GM12874 (cell line): ENCODE results near the gene EPG5.

Experiments used
- CTCF ChIP-seq: IDR thresholded peaks from 2 replicates; pipeline ENCODE4 v1.5.1; 2011; ENCODE audit warnings: low read depth, mild to moderate bottlenecking, control low read depth, low read length, moderate library complexity; ENCODE audit not compliant: insufficient read depth

Gene EPG5

DNA sequence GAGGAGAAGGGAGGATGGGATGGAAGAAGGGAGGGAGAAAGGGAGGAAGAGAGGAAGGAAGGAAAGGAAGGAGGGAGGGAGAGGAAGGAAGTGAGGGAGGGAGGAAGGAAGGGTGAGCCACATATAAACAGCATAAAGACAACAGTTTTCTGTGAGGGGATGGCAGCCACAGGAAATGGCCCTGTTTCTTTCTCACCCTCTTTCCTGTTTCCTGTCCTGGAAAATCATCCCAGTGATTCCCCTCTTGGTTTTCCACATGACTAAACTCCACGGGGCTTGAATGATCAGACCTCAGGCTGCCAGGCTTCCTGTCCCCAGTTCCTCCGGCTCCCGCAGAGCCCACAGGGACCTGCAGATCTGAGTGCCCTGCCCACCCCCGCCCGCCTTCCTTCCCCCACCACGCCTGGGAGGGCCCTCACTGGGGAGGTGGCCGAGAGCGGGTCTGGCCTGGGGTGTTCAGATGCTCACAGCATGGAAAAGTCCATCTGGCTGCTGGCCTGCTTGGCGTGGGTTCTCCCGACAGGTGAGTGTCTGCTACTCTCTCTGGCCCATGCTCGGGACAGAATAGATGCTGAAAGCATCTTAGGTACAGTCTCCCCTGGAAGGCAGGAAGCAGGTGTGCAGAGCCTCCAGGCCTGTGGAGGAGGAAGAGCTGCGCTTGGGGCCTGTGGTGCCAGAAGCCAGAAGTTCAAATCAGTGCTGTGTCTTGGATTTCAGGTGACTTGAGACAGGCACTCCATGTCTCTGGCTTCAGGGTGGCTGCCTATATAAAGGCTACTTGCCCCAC is 141.7 kb downstream of the EPG5 start, which contains the start of gene SIGLEC15:
Gene SIGLEC15, plus strand, starts transcription at position 418 of the 787 bp plus-strand sequence. Its CDS starts 54 bp downstream, at position 472.
- no peak for TF ChIP-seq CTCF

DNA sequence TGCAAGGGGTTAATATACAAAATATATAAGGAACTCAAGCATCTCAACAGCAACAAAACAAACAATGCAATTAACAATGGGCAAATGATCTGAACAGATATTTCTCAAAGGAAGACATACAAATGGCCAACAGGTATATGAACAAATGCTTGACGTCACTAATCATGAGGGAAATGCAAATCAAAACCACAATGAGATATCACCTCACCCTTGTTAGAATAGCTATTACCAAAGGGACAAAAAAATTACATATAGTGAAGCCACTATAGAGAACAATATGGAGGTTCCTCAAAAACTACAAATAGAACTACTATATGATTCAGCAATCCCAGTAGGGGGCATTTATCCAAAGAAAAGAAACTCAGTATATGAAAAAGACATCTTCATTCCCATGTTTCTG is 145.4 kb downstream of the EPG5 start:
- no peak for TF ChIP-seq CTCF

DNA sequence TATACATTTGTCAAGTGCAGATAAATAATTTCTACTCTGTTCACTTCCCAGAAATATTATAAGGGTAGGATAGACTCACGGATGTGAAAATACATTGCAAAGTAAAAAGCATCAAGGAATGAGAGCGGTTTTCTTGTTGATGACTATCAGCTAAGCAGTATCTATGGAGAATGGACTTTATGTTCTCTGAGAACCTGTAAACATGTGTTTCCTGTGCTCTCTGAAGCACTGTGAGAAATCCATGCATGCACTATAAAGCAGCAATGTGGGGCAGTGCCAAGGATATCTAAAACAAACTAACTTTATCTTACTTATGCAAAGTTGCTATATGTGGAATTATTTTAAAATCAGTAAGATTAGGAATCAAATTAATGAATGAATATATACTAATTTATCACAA is 146.1 kb downstream of the EPG5 start:
- no peak for TF ChIP-seq CTCF

- TF ChIP-seq CTCF: no peak
Observed at GRCh38 chr18:45820106-45820745, 146.9 kb downstream of the EPG5 start.

DNA sequence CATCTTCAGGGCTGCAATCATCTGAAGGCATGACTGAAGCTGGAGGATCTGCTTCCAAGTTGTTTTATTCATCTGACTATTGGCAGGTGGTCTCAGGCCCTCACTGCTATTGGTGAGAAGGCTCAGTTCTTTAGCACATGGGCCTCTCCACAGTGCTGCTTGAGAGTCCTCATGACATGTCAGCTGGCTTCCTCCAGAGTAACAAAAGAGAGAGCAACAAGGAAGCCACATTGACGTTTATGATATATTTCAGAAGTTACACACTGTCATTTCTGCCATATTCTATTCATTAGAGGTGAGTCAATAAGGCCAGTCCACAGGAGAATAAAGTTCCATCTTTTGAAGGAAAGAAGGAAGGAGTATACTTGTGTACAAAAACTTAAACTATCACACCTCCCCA is 149.6 kb downstream of the EPG5 start:
- no peak for TF ChIP-seq CTCF

DNA sequence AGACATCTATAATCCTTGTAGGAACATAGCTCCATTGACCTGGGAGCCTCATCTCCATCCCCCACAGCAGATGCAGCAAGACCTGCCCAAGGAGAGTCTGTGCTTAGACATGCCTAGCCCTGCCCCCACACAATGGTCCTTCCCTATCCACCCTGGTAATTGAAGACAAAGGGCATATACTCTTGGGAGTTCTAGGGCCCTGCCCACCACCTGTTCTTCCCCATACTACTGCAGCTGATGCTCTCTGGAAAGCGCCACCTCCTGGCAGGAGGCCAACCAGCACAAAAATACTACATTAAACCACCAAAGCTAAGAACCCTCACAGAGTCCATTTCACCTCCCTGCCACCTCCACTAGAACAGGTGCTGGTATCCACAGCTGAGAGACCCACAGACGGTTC is 160.0 kb downstream of the EPG5 start:
- 0 out of 2 replicates have a peak, but pooled peaks have one; percentile 30 for TF ChIP-seq CTCF

- TF ChIP-seq CTCF: no peak
Observed at GRCh38 chr18:45806226-45806625, 160.9 kb downstream of the EPG5 start.
